NCI-H345 treated with DMSO at 0.1 percent for 48 hours (cell line): ENCODE results near the gene G2E3.
"Not testable (repeated sequence)": the region's sequence is repeated elsewhere in the genome, so short reads cannot be mapped to it uniquely, and the experiment has no call there.

ENCODE experiments used
- DNase-seq: peaks from one replicate; lab custom pipeline; 2025; ENCODE audit not compliant: unreplicated experiment; lab: John Stamatoyannopoulos, UW

The G2E3 gene

DNA sequence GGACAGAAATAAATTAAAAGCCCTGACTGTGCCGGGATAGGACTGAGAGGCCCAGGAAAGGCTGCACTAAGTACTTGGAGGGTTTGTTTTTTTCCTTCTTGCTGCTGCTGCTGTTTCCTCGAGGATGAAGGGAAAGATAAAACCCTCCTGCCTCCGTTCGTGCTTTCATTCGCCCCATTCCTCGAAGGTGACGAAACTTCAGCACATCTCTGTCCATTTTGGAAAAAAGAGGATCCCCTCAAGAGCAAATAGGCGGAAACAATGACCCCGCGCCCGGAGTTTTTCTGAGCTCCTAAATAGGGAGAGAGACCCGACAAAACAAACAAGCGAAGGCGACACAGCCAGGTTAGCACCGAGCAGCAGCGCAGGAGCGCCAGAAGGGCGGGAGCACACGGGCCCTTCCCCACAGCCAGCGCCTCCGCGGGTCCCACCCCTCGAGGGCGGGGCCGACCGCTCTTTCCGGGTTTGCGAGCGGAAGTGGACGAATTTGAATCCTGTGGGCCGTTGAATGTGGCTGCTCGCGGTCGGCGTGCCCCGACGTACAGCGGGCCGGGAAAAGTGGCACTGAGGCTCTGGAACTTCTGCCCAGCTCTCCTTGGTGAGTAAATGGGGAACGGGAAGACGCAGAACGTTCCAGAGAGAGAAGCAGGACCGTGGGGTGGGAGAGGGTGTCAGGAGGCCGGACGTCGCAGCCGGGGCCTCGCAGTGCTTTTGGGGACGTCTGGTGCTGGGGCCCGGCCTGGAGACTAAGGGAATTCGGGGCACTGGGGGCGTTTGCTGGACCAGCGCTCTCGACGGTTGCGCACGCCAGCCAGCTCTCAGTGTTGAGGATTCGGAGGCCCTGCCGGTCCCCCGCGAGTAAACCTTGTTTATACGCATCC lies at the start of gene G2E3:
G2E3 (plus strand) TSS at position 484 of the 881 bp plus-strand sequence. CDS start 21,922 bp downstream, outside the sequence.
- DNase-seq: peak; percentile 77

DNA sequence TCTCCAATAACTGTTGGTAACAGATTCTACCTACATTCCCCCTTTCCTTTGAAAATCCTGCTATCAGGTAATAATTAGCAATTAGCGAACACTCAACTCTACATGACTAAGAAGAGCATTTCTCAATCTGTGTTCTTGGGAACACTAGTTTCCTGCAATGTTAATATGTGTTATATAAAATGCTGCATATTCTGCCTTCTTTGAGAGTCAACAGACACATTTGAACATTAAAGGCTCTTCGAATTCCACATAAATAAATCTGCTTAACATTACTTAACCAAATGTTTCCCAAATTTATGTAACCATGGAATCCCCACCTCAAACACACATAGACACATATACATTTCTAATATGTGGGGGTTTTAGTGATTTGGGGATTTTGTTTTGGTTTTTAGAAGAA lies 41.2 kb upstream of the G2E3 start:
- DNase-seq: no peak

DNA sequence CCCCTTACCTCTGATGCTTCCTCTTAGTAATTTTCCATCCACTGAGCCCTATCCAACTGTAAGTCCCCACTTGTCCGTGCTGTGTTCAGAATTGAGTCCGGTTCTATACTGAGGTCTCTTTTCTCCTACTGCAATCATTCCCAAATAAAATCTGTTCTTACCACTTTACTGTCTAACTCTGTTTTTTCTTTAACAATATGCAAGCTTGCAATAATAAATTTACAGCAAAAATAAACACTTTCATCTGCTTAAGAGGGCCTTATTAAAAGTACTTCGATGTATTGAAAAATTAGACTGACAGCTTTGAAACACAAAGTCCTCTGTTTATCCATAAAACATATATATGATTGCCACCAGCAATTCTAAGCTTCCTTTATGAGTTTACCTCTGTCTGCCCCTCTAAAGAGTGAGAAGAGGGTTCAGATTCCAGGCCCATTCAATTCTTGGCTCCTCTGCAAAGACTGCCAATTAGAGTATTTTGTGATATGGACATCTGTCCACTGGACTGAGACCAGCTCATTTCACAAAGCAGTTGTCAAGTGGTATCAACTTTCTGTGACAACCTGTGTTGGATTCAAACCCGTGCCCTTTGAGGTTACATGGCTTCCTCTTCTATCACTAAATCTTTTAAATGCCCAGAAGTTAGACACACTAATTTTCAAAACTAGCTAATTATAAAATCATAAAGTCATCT lies 39.9 kb upstream of the G2E3 start:
- no peak for DNase-seq

DNA sequence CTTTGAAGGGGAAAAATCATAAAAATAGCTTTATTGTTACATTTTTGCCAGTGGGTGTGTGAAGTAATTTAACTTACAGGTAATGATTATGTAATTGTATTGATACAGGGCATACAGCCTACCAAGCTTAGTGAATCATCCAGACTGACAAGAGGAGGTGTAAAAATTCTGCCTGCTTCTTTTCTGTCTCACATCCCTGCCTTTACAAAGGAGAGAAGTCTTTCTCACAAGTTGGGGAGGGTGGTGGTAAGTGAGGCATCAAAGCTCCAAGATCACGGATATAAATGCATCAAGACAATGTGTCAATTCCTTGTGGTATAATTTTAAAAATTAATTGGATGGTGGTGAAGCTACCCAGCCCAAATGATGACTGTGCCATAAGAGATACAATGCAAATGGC lies 39.0 kb upstream of the G2E3 start:
- no peak for DNase-seq

- DNase-seq: no peak
Observed at GRCh38 chr14:30520536-30520935, 38.4 kb upstream of the G2E3 start.

- peak; percentile 31 for DNase-seq
Observed at GRCh38 chr14:30521899-30522736, 36.8 kb upstream of the G2E3 start.

DNA sequence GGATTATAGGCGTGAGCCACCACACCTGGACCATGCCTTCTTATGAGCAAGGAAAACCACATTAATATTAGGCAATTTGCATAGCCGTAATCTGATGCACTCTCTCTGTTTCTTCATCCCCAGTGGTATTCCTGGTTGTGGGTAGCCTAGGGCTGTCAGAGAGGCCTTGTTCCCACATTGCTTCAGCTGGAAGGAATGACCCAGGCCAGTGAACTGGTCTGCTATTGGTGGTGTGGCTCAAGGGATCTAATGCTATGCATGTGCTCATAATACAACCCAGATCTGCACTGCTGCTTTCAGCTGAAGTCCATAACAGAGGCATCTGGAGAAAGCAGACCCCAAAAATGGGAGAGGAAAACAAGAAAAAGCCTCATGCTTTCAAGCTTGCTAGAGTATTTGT lies 33.1 kb upstream of the G2E3 start:
- DNase-seq: no peak

DNA sequence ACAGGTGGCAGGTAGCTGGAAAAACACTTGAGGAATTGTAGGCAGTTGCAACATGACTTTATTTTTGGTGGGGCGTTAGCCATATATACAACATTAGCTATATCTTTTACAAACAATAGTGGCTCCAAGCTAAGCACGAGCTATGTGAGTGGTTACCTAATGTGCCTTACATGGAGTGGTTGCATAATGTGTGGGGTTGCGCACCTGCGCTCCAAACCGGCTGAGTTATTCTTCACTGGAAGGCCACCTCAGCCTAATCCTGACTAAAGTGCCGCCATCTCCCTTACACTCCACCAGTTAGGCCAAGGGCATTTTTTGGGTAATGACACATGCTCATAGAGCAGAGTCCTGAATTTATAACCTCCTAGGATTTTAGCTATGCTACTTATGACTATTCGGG lies 31.8 kb upstream of the G2E3 start:
- DNase-seq: no peak

- DNase-seq: no peak
Observed at GRCh38 chr14:30528119-30528518, 30.8 kb upstream of the G2E3 start.

DNA sequence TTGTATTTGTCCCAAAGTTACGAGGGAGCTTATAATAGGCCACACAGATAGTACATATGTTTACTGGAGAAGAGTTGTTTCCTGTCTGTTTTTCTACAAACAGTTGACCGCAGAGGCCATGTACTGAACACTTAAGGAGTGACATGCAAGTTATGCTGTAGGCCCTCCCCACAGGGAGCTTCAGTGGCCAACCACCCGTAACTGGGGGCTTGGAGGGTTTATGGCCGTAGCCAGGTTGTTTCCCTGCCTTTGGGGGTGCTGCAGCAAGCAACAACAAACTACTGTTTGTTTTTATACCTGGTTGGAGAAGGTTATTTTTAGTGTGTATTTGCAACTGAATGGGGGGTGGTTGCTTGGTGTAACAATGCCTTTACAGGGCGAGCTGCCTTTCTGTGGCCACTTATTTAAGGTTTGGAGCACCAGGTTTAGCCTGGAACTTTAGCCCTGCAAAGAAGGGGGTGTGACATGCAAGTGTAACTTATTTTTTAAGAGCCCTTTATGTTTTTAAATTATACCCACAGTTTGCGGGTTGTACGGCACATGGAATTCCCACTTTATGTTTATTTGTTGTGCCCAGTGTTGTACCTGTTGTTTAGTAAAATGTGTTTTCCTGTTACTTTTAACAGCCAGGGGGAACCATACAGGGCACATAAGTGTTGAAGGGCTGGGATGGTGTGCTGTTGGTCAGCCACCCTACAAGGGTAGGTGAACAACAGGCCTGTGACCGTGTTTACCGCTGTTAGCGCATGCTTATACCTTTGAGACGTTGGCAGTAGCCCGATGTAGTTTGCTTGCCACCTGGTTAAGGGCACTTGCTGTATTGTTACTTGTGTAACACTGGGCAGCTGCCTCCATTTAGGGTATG lies 29.9 kb upstream of the G2E3 start:
- no peak for DNase-seq

- DNase-seq: no peak
Observed at GRCh38 chr14:30532264-30532663, 26.7 kb upstream of the G2E3 start.

GRCh38 chr14:30533126-30533525 lies 25.8 kb upstream of the G2E3 start:
- no peak for DNase-seq

GRCh38 chr14:30541318-30541717 lies 17.6 kb upstream of the G2E3 start:
- DNase-seq: no peak

DNA sequence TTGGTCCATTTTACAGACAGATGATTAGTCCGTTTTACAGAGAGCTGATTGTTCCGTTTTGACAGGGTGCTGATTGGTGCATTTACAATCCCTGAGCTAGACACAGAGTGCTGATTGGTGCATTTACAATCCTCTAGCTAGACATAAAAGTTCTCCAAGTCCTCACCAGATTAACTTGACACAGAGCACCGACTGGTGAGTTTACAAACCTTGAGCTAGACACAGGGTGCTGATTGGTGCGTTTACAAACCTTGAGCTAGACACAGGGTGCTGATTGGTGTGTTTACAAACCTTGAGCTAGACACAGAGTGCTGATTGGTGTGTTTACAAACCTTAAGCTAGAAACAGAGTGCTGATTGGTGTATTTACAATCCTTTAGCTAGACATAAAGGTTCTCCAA lies 12.2 kb upstream of the G2E3 start:
- not testable (repeated sequence) for DNase-seq

- no peak for DNase-seq
Observed at GRCh38 chr14:30547388-30548048, 11.4 kb upstream of the G2E3 start.

GRCh38 chr14:30550335-30550734 lies 8.6 kb upstream of the G2E3 start:
- no peak for DNase-seq

GRCh38 chr14:30551460-30551859 lies 7.5 kb upstream of the G2E3 start:
- peak; percentile 57 for DNase-seq

GRCh38 chr14:30553311-30553989 lies 5.5 kb upstream of the G2E3 start:
- no peak for DNase-seq

GRCh38 chr14:30558362-30558674 lies 640 bp upstream of the G2E3 start:
- DNase-seq: no peak
